ENCODE measurements around the gene PDK1. TPM values are rescaled to one million over a fixed set of nuclear protein-coding genes. Genes with fewer than 3 reads are reported as not detected.

The PDK1 gene
- total RNA-seq, 1 experiment from 2014 or later: 74.7 TPM

- no peaks in the 10 kb centered on the region; the same call in 1 of the 2 replicates for H3K4me1 ChIP-seq (ENCODE audit: insufficient read depth, low read length)
Measured at GRCh38 chr2:172596776-172597175, 40.9 kb downstream of the PDK1 start.

More at GRCh38 chr2:172596776-172597175, 40.9 kb downstream of the PDK1 start:
- Histone ChIP-seq H2BK15ac (ENCODE audit: low read depth, low read length) (no peak overlapping the region), H3K23me2 (ENCODE audit: insufficient read length, low read depth, low read length, poor library complexity, severe bottlenecking) (no peaks in the 10 kb centered on the region), H3K27ac (ENCODE audit: insufficient read length, low read depth, low read length) (no peak overlapping the region), H3K9me3 (ENCODE audit: control insufficient read depth, low read depth, low read length) (no peaks in the 10 kb centered on the region), H2BK5ac (ENCODE audit: insufficient read length, low read length) (no peak overlapping the region), H2BK12ac (ENCODE audit: insufficient read length, low read depth, low read length) (no peak overlapping the region), H3K27me3 (ENCODE audit: insufficient read depth, low read length) (no peaks in the 10 kb centered on the region), H2BK120ac (ENCODE audit: low read depth, low read length, poor library complexity, severe bottlenecking) (no peak overlapping the region), H3K79me1 (ENCODE audit: insufficient read depth, low read depth, low read length, poor library complexity, severe bottlenecking) (no peaks in the 10 kb centered on the region), H4K8ac (replicated peaks; ENCODE audit: insufficient read length, low read depth, low read length) (no peak overlapping the region), H3K4me2 (ENCODE audit: insufficient read depth, insufficient read length, low read length) (no peak overlapping the region), H4K91ac (ENCODE audit: insufficient read length, low read depth, low read length) (no peak overlapping the region), H3K14ac (ENCODE audit: insufficient read depth, low read length) (no peak overlapping the region), H2AFZ (ENCODE audit: low read length) (no peak overlapping the region), H3T11ph (ENCODE audit: low read length) (no peak overlapping the region), H3K23ac (ENCODE audit: insufficient read length, low read depth, low read length) (no peak overlapping the region), H4K5ac (ENCODE audit: insufficient read length, low read depth, low read length) (no peak overlapping the region), H3K56ac (ENCODE audit: insufficient read length, low read depth, low read length) (no peak overlapping the region), H4K20me1 (ENCODE audit: control insufficient read depth, insufficient read depth, insufficient read length) (no peaks in the 10 kb centered on the region), H3K18ac (ENCODE audit: insufficient read length, low read depth, low read length) (no peak overlapping the region), H3K79me2 (ENCODE audit: insufficient read depth, low read length) (no peaks in the 10 kb centered on the region), H3K4ac (ENCODE audit: low read depth, low read length) (no peak overlapping the region), H3K9ac (ENCODE audit: extremely low read depth, insufficient read length, low read length) (no peak overlapping the region), H2BK20ac (ENCODE audit: low read depth, low read length, poor library complexity, severe bottlenecking) (no peak overlapping the region), H2AK5ac (ENCODE audit: insufficient read length, low read length) (no peak overlapping the region)
- Mint-ChIP-seq H3K36me3 (ENCODE audit: insufficient read depth in 1 of 3, low read depth in 3 of 3) (peaks cover 14 to 71% (median 29%) of the 10 kb centered on the region in 3 experiments; a peak in 6 of 7 replicates), H3K9me3 (no peaks in the 10 kb centered on the region), H3K27ac (0 out of 7 replicates have a peak overlapping the region, but pooled peaks of 1 of the 3 experiments have one; percentile 39), H3K4me1 (peaks cover 5 to 9% of the 10 kb centered on the region in 2 experiments), H3K27me3 (ENCODE audit: low read depth) (no peaks in the 10 kb centered on the region), H3K4me3 (no peak overlapping the region)
- no peak for TF ChIP-seq CTCF (conservative IDR thresholded peaks at IDR 0.05)
- no CpG with 5 or more reads among the region's 5 CpGs for WGBS (ENCODE audit: extremely low coverage, insufficient read length, low lambda C conversion rate)
- no peak for DNase-seq
